ENCODE data around the gene FBXW7. TPM values are rescaled to one million over a fixed set of nuclear protein-coding genes. Genes with fewer than 3 reads are reported as not detected.

Gene FBXW7
- total and polyA plus RNA-seq, 2 experiments from 2014 or later: 19.7 to 67.7 TPM

GRCh38 chr4:152327606-152328453 is 208.1 kb downstream of the FBXW7 start:
- H3K27me3 ChIP-seq: no peaks in the 10 kb centered on the region
- TF ChIP-seq CTCF (IDR thresholded peaks at IDR 0.05; ENCODE audit: low read depth, low read length): no peak

GRCh38 chr4:152325831-152326230 is 210.1 kb downstream of the FBXW7 start:
- Histone ChIP-seq H3K4me1 (ENCODE audit: low read depth) (no peaks in the 10 kb centered on the region), H3K9me3 (ENCODE audit: low read depth) (no peaks in the 10 kb centered on the region), H3K27ac (no peak overlapping the region), H3K27me3 (no peaks in the 10 kb centered on the region), H3K4me3 (no peak overlapping the region), H3K36me3 (peaks cover 3% of the 10 kb centered on the region)
- no peak for TF ChIP-seq CTCF (IDR thresholded peaks at IDR 0.05; ENCODE audit: low read depth, low read length)
- no peak for DNase-seq (ENCODE audit: low read depth in 1 of 2, low spot score in 1 of 2)

More at GRCh38 chr4:152327606-152328453, 208.1 kb downstream of the FBXW7 start:
- H3K27ac ChIP-seq: no peak overlapping the region
- no peak for DNase-seq (ENCODE audit: low read depth in 1 of 2, low spot score in 1 of 2)
- H3K36me3 ChIP-seq: peaks cover 3% of the 10 kb centered on the region
- no peak overlapping the region for H3K4me3 ChIP-seq
- no peaks in the 10 kb centered on the region for H3K9me3 ChIP-seq (ENCODE audit: low read depth)
- H3K4me1 ChIP-seq (ENCODE audit: low read depth): no peaks in the 10 kb centered on the region

GRCh38 chr4:152323221-152323620 is 212.7 kb downstream of the FBXW7 start:
- H3K4me1 ChIP-seq (ENCODE audit: low read depth): no peaks in the 10 kb centered on the region
- no peak overlapping the region for H3K27ac ChIP-seq
- H3K27me3 ChIP-seq: no peaks in the 10 kb centered on the region
- no peak for TF ChIP-seq CTCF (IDR thresholded peaks at IDR 0.05; ENCODE audit: low read depth, low read length)
- no peaks in the 10 kb centered on the region for H3K9me3 ChIP-seq (ENCODE audit: low read depth)
- no peak overlapping the region for H3K4me3 ChIP-seq
- H3K36me3 ChIP-seq: peaks cover 3% of the 10 kb centered on the region
- no peak for DNase-seq (ENCODE audit: low read depth in 1 of 2, low spot score in 1 of 2)

GRCh38 chr4:152322656-152323055 is 213.2 kb downstream of the FBXW7 start:
- Histone ChIP-seq H3K36me3 (peaks cover 3% of the 10 kb centered on the region), H3K27ac (no peak overlapping the region), H3K4me3 (no peak overlapping the region), H3K27me3 (no peaks in the 10 kb centered on the region), H3K9me3 (ENCODE audit: low read depth) (no peaks in the 10 kb centered on the region), H3K4me1 (ENCODE audit: low read depth) (no peaks in the 10 kb centered on the region)
- TF ChIP-seq CTCF (IDR thresholded peaks at IDR 0.05; ENCODE audit: low read depth, low read length): no peak
- no peak for DNase-seq (ENCODE audit: low read depth in 1 of 2, low spot score in 1 of 2)

GRCh38 chr4:152321923-152322322 is 214.0 kb downstream of the FBXW7 start:
- DNase-seq (ENCODE audit: low read depth in 1 of 2, low spot score in 1 of 2): no peak
- Histone ChIP-seq H3K27me3 (no peaks in the 10 kb centered on the region), H3K4me3 (no peak overlapping the region), H3K4me1 (ENCODE audit: low read depth) (no peaks in the 10 kb centered on the region), H3K9me3 (ENCODE audit: low read depth) (no peaks in the 10 kb centered on the region), H3K27ac (no peak overlapping the region), H3K36me3 (peaks cover 3% of the 10 kb centered on the region)
- no peak for TF ChIP-seq CTCF (IDR thresholded peaks at IDR 0.05; ENCODE audit: low read depth, low read length)
